ENCODE data around the gene TOR1AIP2.

TOR1AIP2 gene
- long read RNA-seq, donor 1, full-length matches to known transcripts: 4 of 4 reads
- long read RNA-seq, donor 1, partial matches to known transcripts: 0 of 4 reads
- long read RNA-seq, donor 1, other reads (novel, unspliced or antisense): 0 of 4 reads
- long read RNA-seq, donor 2: 0 reads
- long read RNA-seq, donor 3, full-length matches to known transcripts: 2 of 2 reads
- long read RNA-seq, donor 3, partial matches to known transcripts: 0 of 2 reads
- long read RNA-seq, donor 3, other reads (novel, unspliced or antisense): 0 of 2 reads
- long read RNA-seq, donor 4, full-length matches to known transcripts: 10 of 10 reads
- long read RNA-seq, donor 4, partial matches to known transcripts: 0 of 10 reads
- long read RNA-seq, donor 4, other reads (novel, unspliced or antisense): 0 of 10 reads
- long read RNA-seq, donor 5, full-length matches to known transcripts: 5 of 5 reads
- long read RNA-seq, donor 5, partial matches to known transcripts: 0 of 5 reads
- long read RNA-seq, donor 5, other reads (novel, unspliced or antisense): 0 of 5 reads
- long read RNA-seq, donor 6, full-length matches to known transcripts: 6 of 6 reads
- long read RNA-seq, donor 6, partial matches to known transcripts: 0 of 6 reads
- long read RNA-seq, donor 6, other reads (novel, unspliced or antisense): 0 of 6 reads
- long read RNA-seq, donor 7, full-length matches to known transcripts: 6 of 12 reads
- long read RNA-seq, donor 7, partial matches to known transcripts: 6 of 12 reads
- long read RNA-seq, donor 7, other reads (novel, unspliced or antisense): 0 of 12 reads
- long read RNA-seq, donor 8, full-length matches to known transcripts: 1 of 1 reads
- long read RNA-seq, donor 8, partial matches to known transcripts: 0 of 1 reads
- long read RNA-seq, donor 8, other reads (novel, unspliced or antisense): 0 of 1 reads

GRCh38 chr1:179877586-179878265, at the start of gene TOR1AIP2:
Gene TOR1AIP2, minus strand, starts transcription at chr1:179877803. Its CDS starts 25,138 bp downstream, at chr1:179852665.
- peak; percentile 70 for DNase-seq

GRCh38 chr1:179926850-179927205, 49.2 kb upstream of the TOR1AIP2 start:
- DNase-seq: no peak

GRCh38 chr1:179925922-179926849, 48.6 kb upstream of the TOR1AIP2 start:
- no peak for DNase-seq

- no peak for DNase-seq
Observed at GRCh38 chr1:179925302-179925701, 47.7 kb upstream of the TOR1AIP2 start.

GRCh38 chr1:179924268-179924667, 46.7 kb upstream of the TOR1AIP2 start:
- DNase-seq: no peak

GRCh38 chr1:179923029-179923428, 45.4 kb upstream of the TOR1AIP2 start:
- no peak for DNase-seq

- DNase-seq: no peak
Observed at GRCh38 chr1:179921981-179922872, 44.6 kb upstream of the TOR1AIP2 start.

GRCh38 chr1:179921472-179921871, 43.9 kb upstream of the TOR1AIP2 start:
- no peak for DNase-seq

- no peak for DNase-seq
Observed at GRCh38 chr1:179917601-179918429, 40.2 kb upstream of the TOR1AIP2 start.

GRCh38 chr1:179911812-179912211, 34.2 kb upstream of the TOR1AIP2 start:
- DNase-seq: no peak

- no peak for DNase-seq
Observed at GRCh38 chr1:179910934-179911333, 33.3 kb upstream of the TOR1AIP2 start.

- no peak for DNase-seq
Observed at GRCh38 chr1:179889589-179889988, 12.0 kb upstream of the TOR1AIP2 start.

GRCh38 chr1:179888071-179888470, 10.5 kb upstream of the TOR1AIP2 start:
- DNase-seq: no peak

GRCh38 chr1:179883745-179884138, 6.1 kb upstream of the TOR1AIP2 start:
- no peak for DNase-seq

GRCh38 chr1:179883040-179883744, 5.6 kb upstream of the TOR1AIP2 start:
- no peak for DNase-seq

GRCh38 chr1:179882253-179883039, 4.8 kb upstream of the TOR1AIP2 start, which contains the start of gene TOR1AIP1:
Gene TOR1AIP1, plus strand, starts transcription at chr1:179882285. Its CDS starts 218 bp downstream, at chr1:179882503.
- peak; percentile 99 for DNase-seq

- DNase-seq: no peak
Observed at GRCh38 chr1:179881642-179882252, 4.1 kb upstream of the TOR1AIP2 start.
